ENCODE data around the gene TSPEAR. TPM values are rescaled to one million over a fixed set of nuclear protein-coding genes. Genes with fewer than 3 reads are reported as not detected.
"Not testable (repeated sequence)": the region's sequence is repeated elsewhere in the genome, so short reads cannot be mapped to it uniquely, and the experiment has no call there.

The TSPEAR gene
- total RNA-seq, 1 donor from 2014 or later, result 0.13 TPM

GRCh38 chr21:44572959-44573583, 138.3 kb downstream of the TSPEAR start:
- DNase-seq (ENCODE audit: low read depth in 2 of 2), result no peak

- DNase-seq (ENCODE audit: low read depth in 2 of 2), result no peak
Observed at GRCh38 chr21:44571844-44572782, 139.3 kb downstream of the TSPEAR start.

GRCh38 chr21:44571296-44571695, 140.1 kb downstream of the TSPEAR start:
- DNase-seq (ENCODE audit: low read depth in 2 of 2), result no peak

GRCh38 chr21:44569861-44570517, 141.4 kb downstream of the TSPEAR start:
- DNase-seq (ENCODE audit: low read depth in 2 of 2), result no peak

GRCh38 chr21:44568667-44569556, 142.5 kb downstream of the TSPEAR start:
- DNase-seq (ENCODE audit: low read depth in 2 of 2), result no peak

- no peak for DNase-seq (ENCODE audit: low read depth in 2 of 2)
Observed at GRCh38 chr21:44568261-44568660, 143.1 kb downstream of the TSPEAR start.

GRCh38 chr21:44567481-44568171, 143.7 kb downstream of the TSPEAR start:
- no peak for DNase-seq (ENCODE audit: low read depth in 2 of 2)

- DNase-seq (ENCODE audit: low read depth in 2 of 2), result no peak
Observed at GRCh38 chr21:44566403-44566802, 145.0 kb downstream of the TSPEAR start.

GRCh38 chr21:44564886-44565598, 146.3 kb downstream of the TSPEAR start:
- no peak for DNase-seq (ENCODE audit: low read depth in 2 of 2)

GRCh38 chr21:44564099-44564498, 147.3 kb downstream of the TSPEAR start:
- DNase-seq (ENCODE audit: low read depth in 2 of 2), result no peak

- DNase-seq (ENCODE audit: low read depth in 2 of 2), result no peak
Observed at GRCh38 chr21:44558695-44559094, 152.7 kb downstream of the TSPEAR start, which contains the start of gene KRTAP10-3. Gene KRTAP10-3 (minus strand): TSS chr21:44558795. CDS start chr21:44558715, 80 bp downstream.

GRCh38 chr21:44558329-44558675, 153.1 kb downstream of the TSPEAR start:
- DNase-seq (ENCODE audit: low read depth in 2 of 2), result not testable (repeated sequence)

- no peak for DNase-seq (ENCODE audit: low read depth in 2 of 2)
Observed at GRCh38 chr21:44557491-44558328, 153.7 kb downstream of the TSPEAR start.

- no peak for DNase-seq (ENCODE audit: low read depth in 2 of 2)
Observed at GRCh38 chr21:44556879-44557278, 154.5 kb downstream of the TSPEAR start.

- DNase-seq (ENCODE audit: low read depth in 2 of 2), result no peak
Observed at GRCh38 chr21:44555200-44555875, 156.0 kb downstream of the TSPEAR start.

- DNase-seq (ENCODE audit: low read depth in 2 of 2), result no peak
Observed at GRCh38 chr21:44552681-44553080, 158.7 kb downstream of the TSPEAR start.

GRCh38 chr21:44552136-44552535, 159.2 kb downstream of the TSPEAR start:
- DNase-seq (ENCODE audit: low read depth in 2 of 2), result no peak

- no peak for DNase-seq (ENCODE audit: low read depth in 2 of 2)
Observed at GRCh38 chr21:44551340-44551961, 159.9 kb downstream of the TSPEAR start, which contains the start of gene KRTAP10-2. Gene KRTAP10-2 (minus strand): TSS chr21:44551505. CDS start chr21:44551458, 47 bp downstream.

Measured in dermis microvascular lymphatic vessel endothelial cell (primary cell).